ENCODE results near the gene SOBP. TPM values are rescaled to one million over a fixed set of nuclear protein-coding genes. Genes with fewer than 3 reads are reported as not detected.

Gene SOBP
- polyA plus RNA-seq, 1 donor (not counting 4 experiments of a cell fraction or from before 2014, with no cell fraction given): not detected

DNA sequence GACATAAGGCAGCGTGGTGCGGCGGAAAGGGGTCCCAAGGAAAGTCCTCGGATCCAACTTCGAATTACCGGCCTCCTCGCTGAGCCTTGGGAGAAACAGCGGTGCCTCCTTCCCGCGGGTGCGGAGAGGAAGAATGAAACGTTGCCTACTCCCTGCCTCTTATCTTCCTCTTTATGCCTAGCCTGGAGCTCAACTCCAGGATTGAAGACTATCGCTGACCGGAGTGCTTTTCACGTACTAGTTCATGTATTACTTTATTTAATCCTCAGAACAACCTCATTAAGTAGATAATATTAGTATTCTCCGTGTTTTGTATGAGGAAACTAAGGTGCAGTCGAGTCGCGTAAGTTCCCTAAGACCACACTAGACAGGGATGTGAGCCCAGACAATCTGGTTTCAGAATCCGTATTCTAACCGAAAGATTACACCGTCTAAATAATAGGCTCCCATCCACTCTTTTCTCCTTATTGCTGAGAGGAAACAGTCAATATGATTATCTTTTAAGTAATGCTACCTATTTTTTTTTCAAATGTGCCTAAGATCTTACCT, 29.8 kb upstream of the SOBP start:
- peak overlapping the region; percentile 95 to 99 (median 97) for H3K4me3 ChIP-seq (ENCODE audit: control insufficient read depth in 2 of 3, extremely low read depth in 1 of 3, insufficient read depth in 2 of 3, low read depth in 1 of 3, low read length in 3 of 3)
- no peak for FAIRE-seq

DNA sequence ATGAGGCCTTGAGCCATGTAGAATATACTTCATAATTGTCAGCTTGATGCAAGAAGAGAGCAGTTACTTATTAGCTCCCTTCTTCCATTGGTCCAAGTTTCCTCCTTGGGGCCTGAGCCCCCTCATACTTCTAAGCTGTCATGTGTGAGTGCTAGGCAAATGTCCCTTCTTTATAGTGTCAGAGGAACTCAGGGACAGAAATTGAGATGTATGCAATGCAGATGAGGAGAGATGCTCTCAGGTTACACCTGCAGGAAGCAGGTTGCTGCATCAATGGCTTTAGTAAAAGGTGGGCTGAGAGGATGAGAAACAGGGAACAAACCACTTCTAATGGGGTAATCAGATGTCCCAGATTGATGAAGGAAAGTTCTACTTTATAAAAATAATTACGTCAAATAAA, 23.9 kb upstream of the SOBP start:
- H3K4me3 ChIP-seq (ENCODE audit: control insufficient read depth in 2 of 3, extremely low read depth in 1 of 3, insufficient read depth in 2 of 3, low read depth in 1 of 3, low read length in 3 of 3): no peak overlapping the region
- no peaks in the 10 kb centered on the region for H4K20me1 ChIP-seq (ENCODE audit: control insufficient read depth, extremely low read depth, insufficient read depth, low read length)
- H3K27me3 ChIP-seq (ENCODE audit: control insufficient read depth, extremely low read depth, insufficient read depth, low read length): no peaks in the 10 kb centered on the region
- no peaks in the 10 kb centered on the region for H3K4me1 ChIP-seq (ENCODE audit: control insufficient read depth, extremely low read depth, insufficient read depth, low read length)
- no peak overlapping the region for H3K27ac ChIP-seq (ENCODE audit: control insufficient read depth, insufficient read depth, low read length)
- dilution Hi-C loops (cut with MboI; ENCODE audit: extremely low pct_ligation_motif_present, low sequenced_read_pairs): no loop called here
- H3K4me2 ChIP-seq (ENCODE audit: control insufficient read depth, extremely low read depth, insufficient read depth, low read depth, low read length): no peak overlapping the region
- no peak for FAIRE-seq
- TF ChIP-seq, protein P1, sequence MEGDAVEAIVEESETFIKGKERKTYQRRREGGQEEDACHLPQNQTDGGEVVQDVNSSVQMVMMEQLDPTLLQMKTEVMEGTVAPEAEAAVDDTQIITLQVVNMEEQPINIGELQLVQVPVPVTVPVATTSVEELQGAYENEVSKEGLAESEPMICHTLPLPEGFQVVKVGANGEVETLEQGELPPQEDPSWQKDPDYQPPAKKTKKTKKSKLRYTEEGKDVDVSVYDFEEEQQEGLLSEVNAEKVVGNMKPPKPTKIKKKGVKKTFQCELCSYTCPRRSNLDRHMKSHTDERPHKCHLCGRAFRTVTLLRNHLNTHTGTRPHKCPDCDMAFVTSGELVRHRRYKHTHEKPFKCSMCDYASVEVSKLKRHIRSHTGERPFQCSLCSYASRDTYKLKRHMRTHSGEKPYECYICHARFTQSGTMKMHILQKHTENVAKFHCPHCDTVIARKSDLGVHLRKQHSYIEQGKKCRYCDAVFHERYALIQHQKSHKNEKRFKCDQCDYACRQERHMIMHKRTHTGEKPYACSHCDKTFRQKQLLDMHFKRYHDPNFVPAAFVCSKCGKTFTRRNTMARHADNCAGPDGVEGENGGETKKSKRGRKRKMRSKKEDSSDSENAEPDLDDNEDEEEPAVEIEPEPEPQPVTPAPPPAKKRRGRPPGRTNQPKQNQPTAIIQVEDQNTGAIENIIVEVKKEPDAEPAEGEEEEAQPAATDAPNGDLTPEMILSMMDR (optimal IDR thresholded peaks at IDR 0.05 in 1 of 3, IDR thresholded peaks at IDR 0.05 in 1 of 3, conservative IDR thresholded peaks at IDR 0.05 in 1 of 3; ENCODE audit: extremely low read depth in 1 of 3, insufficient read depth in 2 of 3, low read length in 3 of 3): no peak
- TF ChIP-seq EZH2 (IDR thresholded peaks at IDR 0.05; ENCODE audit: low read length): no peak
- no peaks in the 10 kb centered on the region for H3K9me3 ChIP-seq (ENCODE audit: control insufficient read depth, low read depth, low read length)
- H3K9ac ChIP-seq (ENCODE audit: control insufficient read depth, extremely low read depth, insufficient read depth, low read length): no peak overlapping the region
- H3K79me2 ChIP-seq (ENCODE audit: control insufficient read depth, insufficient read depth, low read length): no peaks in the 10 kb centered on the region
- H3K36me3 ChIP-seq (ENCODE audit: control insufficient read depth in 2 of 2, extremely low read depth in 1 of 2, insufficient read depth in 2 of 2, low read length in 2 of 2): no peaks in the 10 kb centered on the region
- H2AFZ ChIP-seq (ENCODE audit: control insufficient read depth, low read length): no peak overlapping the region
- no peak for DNase-seq (ENCODE audit: low read depth, low spot score)
- H3K9me1 ChIP-seq (ENCODE audit: control insufficient read depth, extremely low read depth, insufficient read depth, low read length): no peaks in the 10 kb centered on the region

More for the DNA sequence above, 29.8 kb upstream of the SOBP start:
- H3K27ac ChIP-seq (ENCODE audit: control insufficient read depth, insufficient read depth, low read length): peak overlapping the region; percentile 70
- no peaks in the 10 kb centered on the region for H3K9me3 ChIP-seq (ENCODE audit: control insufficient read depth, low read depth, low read length)
- H3K9ac ChIP-seq (ENCODE audit: control insufficient read depth, extremely low read depth, insufficient read depth, low read length): peak overlapping the region; percentile 91
- peak overlapping the region; percentile 97 for H2AFZ ChIP-seq (ENCODE audit: control insufficient read depth, low read length)
- H3K79me2 ChIP-seq (ENCODE audit: control insufficient read depth, insufficient read depth, low read length): peaks cover 12% of the 10 kb centered on the region
- no peaks in the 10 kb centered on the region for H3K9me1 ChIP-seq (ENCODE audit: control insufficient read depth, extremely low read depth, insufficient read depth, low read length)
- peaks cover 5% of the 10 kb centered on the region for H3K4me1 ChIP-seq (ENCODE audit: control insufficient read depth, extremely low read depth, insufficient read depth, low read length)
- H4K20me1 ChIP-seq (ENCODE audit: control insufficient read depth, extremely low read depth, insufficient read depth, low read length): no peaks in the 10 kb centered on the region
- dilution Hi-C loops (cut with MboI; ENCODE audit: extremely low pct_ligation_motif_present, low sequenced_read_pairs): no loop called here
- H3K36me3 ChIP-seq (ENCODE audit: control insufficient read depth in 2 of 2, extremely low read depth in 1 of 2, insufficient read depth in 2 of 2, low read length in 2 of 2): no peaks in the 10 kb centered on the region
- peak overlapping the region; percentile 80 for H3K4me2 ChIP-seq (ENCODE audit: control insufficient read depth, extremely low read depth, insufficient read depth, low read depth, low read length)
- no peak for DNase-seq (ENCODE audit: low read depth, low spot score)
- no peaks in the 10 kb centered on the region for H3K27me3 ChIP-seq (ENCODE audit: control insufficient read depth, extremely low read depth, insufficient read depth, low read length)
- TF ChIP-seq, protein P1 (optimal IDR thresholded peaks at IDR 0.05 in 1 of 3, IDR thresholded peaks at IDR 0.05 in 1 of 3, conservative IDR thresholded peaks at IDR 0.05 in 1 of 3; ENCODE audit: extremely low read depth in 1 of 3, insufficient read depth in 2 of 3, low read length in 3 of 3): no peak
- TF ChIP-seq EZH2 (IDR thresholded peaks at IDR 0.05; ENCODE audit: low read length): no peak
